IMR-90 (cell line): ENCODE results near the gene MLYCD. TPM values are rescaled to one million over a fixed set of nuclear protein-coding genes. Genes with fewer than 3 reads are reported as not detected.

Source experiments
- ATAC-seq: fragments of 200-7000 bp; cut with Tn5 transposase; 2 replicates; pipeline ENCODE4 v1.9.1; 2020; ENCODE audit warnings: low read depth, mild to moderate bottlenecking, moderate library complexity
- BruUV-seq: library from RNA; stranded (reverse); fragments of 400-500 nt; replicated peaks from 2 replicates; lab custom pipeline; 2021; lab: Mats Ljungman, UMichigan
- CTCF ChIA-PET: fragments of 300-600 bp; formaldehyde crosslinking; extraction: SDS; loops from one replicate; lab custom pipeline; 2021; ENCODE audit warnings: antibody characterized with exemption; lab: Yijun Ruan, JAX
- POLR2A ChIA-PET: fragments of 300-600 bp; sonication (Branson Sonifier 250); formaldehyde crosslinking; loops from one replicate; lab custom pipeline; 2022; ENCODE audit warnings: antibody characterized with exemption; ENCODE audit not compliant: unreplicated experiment; lab: Charles Lee
- DNase-seq: peaks from one replicate; pipeline ENCODE4 v3.0.0; 2013
- H2AFZ ChIP-seq: replicated peaks from 2 replicates; pipeline ENCODE3; 2013; ENCODE audit warnings: low read length, mild to moderate bottlenecking; ENCODE audit not compliant: poor library complexity
- H2AK5ac ChIP-seq: 2 replicates; pipeline ENCODE4 v1.6.1; 2013; ENCODE audit warnings: low read depth, low read length, inconsistent platforms
- H2AK9ac ChIP-seq: replicated peaks from 2 replicates; pipeline ENCODE3; 2013; ENCODE audit warnings: mild to moderate bottlenecking, low read depth, low read length, moderate library complexity; ENCODE audit not compliant: poor library complexity
- H2BK120ac ChIP-seq: 2 replicates; pipeline ENCODE4 v1.6.1; 2013; ENCODE audit warnings: low read depth, low read length, inconsistent platforms
- H2BK15ac ChIP-seq: 3 replicates; pipeline ENCODE4 v1.6.1; 2013; ENCODE audit warnings: low read depth, low read length, inconsistent platforms
- H2BK20ac ChIP-seq: 2 replicates; pipeline ENCODE4 v1.6.1; 2013; ENCODE audit warnings: low read depth, mild to moderate bottlenecking, inconsistent platforms, low read length, moderate library complexity
- H2BK5ac ChIP-seq: 2 replicates; pipeline ENCODE4 v1.6.1; 2013; ENCODE audit warnings: mild to moderate bottlenecking, low read depth, low read length, inconsistent platforms; ENCODE audit not compliant: poor library complexity, severe bottlenecking
- H3K14ac ChIP-seq: replicated peaks from 2 replicates; pipeline ENCODE4 v1.6.1; 2013; ENCODE audit warnings: low read depth, low read length, inconsistent platforms
- H3K18ac ChIP-seq: 2 replicates; pipeline ENCODE4 v1.6.1; 2013; ENCODE audit warnings: low read depth, low read length, control low read depth
- H3K23ac ChIP-seq: 2 replicates; pipeline ENCODE4 v1.6.1; 2013; ENCODE audit warnings: low read depth, low read length, inconsistent platforms
- H3K27ac ChIP-seq: 2 replicates; pipeline ENCODE4 v1.5.1; 2013; ENCODE audit warnings: mild to moderate bottlenecking, control low read depth, low read length; ENCODE audit not compliant: insufficient read depth
- H3K27me3 ChIP-seq: 2 replicates; pipeline ENCODE4 v1.6.1; 2013; ENCODE audit warnings: low read length; ENCODE audit not compliant: control insufficient read depth, insufficient read depth
- H3K36me3 ChIP-seq: 2 replicates; pipeline ENCODE4 v1.6.1; 2013; ENCODE audit warnings: low read length, mixed read lengths; ENCODE audit not compliant: control insufficient read depth, insufficient read depth
- H3K4ac ChIP-seq: 2 replicates; pipeline ENCODE4 v1.6.1; 2013; ENCODE audit warnings: low read depth, low read length, inconsistent platforms
- H3K4me1 ChIP-seq: 2 replicates; pipeline ENCODE4 v1.6.1; 2013; ENCODE audit warnings: low read length, mixed read lengths; ENCODE audit not compliant: control insufficient read depth, insufficient read depth
- H3K4me2 ChIP-seq: 2 replicates; pipeline ENCODE4 v1.6.1; 2013; ENCODE audit warnings: low read depth, mild to moderate bottlenecking, control low read depth, low read length, moderate library complexity
- H3K4me3 ChIP-seq: 2 replicates; pipeline ENCODE4 v1.5.1; 2013; ENCODE audit warnings: low read depth, mild to moderate bottlenecking, control low read depth, low read length, moderate library complexity; ENCODE audit not compliant: insufficient read depth
- H3K56ac ChIP-seq: 2 replicates; pipeline ENCODE4 v1.6.1; 2013; ENCODE audit warnings: low read length, inconsistent platforms; ENCODE audit not compliant: insufficient read depth; ENCODE audit errors: extremely low read depth
- H3K79me1 ChIP-seq, 2 experiments: 2 replicates each; pipeline ENCODE4 v1.6.1; 2013; ENCODE audit warnings: low read length in 2 of 2, inconsistent platforms in 1 of 2, low read depth in 1 of 2
- H3K9ac ChIP-seq: 2 replicates; pipeline ENCODE4 v1.6.1; 2013; ENCODE audit warnings: low read depth, low read length, control low read depth
- H3K9me1 ChIP-seq: 2 replicates; pipeline ENCODE4 v1.6.1; 2013; ENCODE audit warnings: low read length, inconsistent platforms; ENCODE audit not compliant: insufficient read depth
- H3K9me3 ChIP-seq: 2 replicates; pipeline ENCODE4 v1.6.1; 2013; ENCODE audit warnings: low read length; ENCODE audit not compliant: control insufficient read depth, insufficient read depth
- H4K20me1 ChIP-seq: 2 replicates; pipeline ENCODE4 v1.6.1; 2013; ENCODE audit warnings: low read length, inconsistent platforms; ENCODE audit not compliant: insufficient read depth
- H4K5ac ChIP-seq: 2 replicates; pipeline ENCODE4 v1.6.1; 2013; ENCODE audit warnings: mild to moderate bottlenecking, low read depth, low read length, control low read depth
- H4K8ac ChIP-seq, 2 experiments: 2 replicates each; pipeline ENCODE4 v1.6.1; 2013; ENCODE audit warnings: low read depth in 2 of 2, low read length in 2 of 2, control low read depth in 1 of 2, inconsistent platforms in 1 of 2
- H4K91ac ChIP-seq: 2 replicates; pipeline ENCODE4 v1.6.1; 2013; ENCODE audit warnings: low read depth, low read length, inconsistent platforms; ENCODE audit not compliant: insufficient read depth
- CEBPB ChIP-seq: IDR thresholded peaks from 2 replicates; pipeline ENCODE4 v1.6.1; 2012; ENCODE audit warnings: low read depth, low read length, improper control_type of control experiment
- MAZ ChIP-seq: IDR thresholded peaks from 2 replicates; pipeline ENCODE4 v1.6.1; 2012; ENCODE audit warnings: low read depth, mild to moderate bottlenecking, low read length, improper control_type of control experiment, moderate library complexity, borderline replicate concordance
- RAD21 ChIP-seq: IDR thresholded peaks from 2 replicates; pipeline ENCODE4 v1.6.1; 2012; ENCODE audit warnings: low read length, improper control_type of control experiment
- WGBS, 2 experiments: methylation state at CpG; one replicate each; pipeline versions ENCODE4 v1.1.5 to v1.1.7; 2013; ENCODE audit warnings: missing lambda C conversion rate in 2 of 2; ENCODE audit not compliant: insufficient read length in 1 of 2; ENCODE audit errors: extremely low coverage in 2 of 2; 5-methylcytosine and 5-hydroxymethylcytosine counted together
- dilution Hi-C: fragments of 300-500 bp; cut with HindIII; formaldehyde crosslinking; loops from one replicate; pipeline ENCODE4 v1.14.3; 2018; ENCODE audit warnings: low sequenced_read_pairs; ENCODE audit not compliant: unreplicated experiment
- in situ Hi-C: fragments of 300-500 bp; cut with MboI; formaldehyde crosslinking; loops from 3 replicates; pipeline ENCODE4 v1.14.3; 2019; ENCODE audit warnings: low sequenced_read_pairs, inconsistent platforms, mixed read lengths
- intact Hi-C: fragments of 100-400 bp; cut with micrococcal nuclease; formaldehyde crosslinking; loops from 2 replicates; pipeline ENCODE4 v1.10.0; 2022
- polyA plus RNA-seq, 3 experiments: library from polyadenylated mRNA; depleted of rRNA; stranded (reverse); fragments of >200 nt; gene quantifications; 2 replicates each; pipeline ENCODE4 v1.2.3, GENCODE V29; 2012; ENCODE audit warnings: low replicate concordance in 1 of 3
- total RNA-seq: library from RNA; depleted of rRNA; stranded (reverse); fragments of >200 nt; gene quantifications from 2 replicates; pipeline ENCODE4 v1.2.3, GENCODE V29; 2012
- TF ChIP-seq, protein P1 (sequence below): conservative IDR thresholded peaks from 2 replicates; pipeline ENCODE4 v1.5.1; 2012; ENCODE audit warnings: mild to moderate bottlenecking, low read depth, low read length, improper control_type of control experiment

Gene MLYCD
- total and polyA plus RNA-seq, 2 of the 4 experiments (the other 2 are of a cell fraction) = 1.9 to 2.7 TPM

DNA sequence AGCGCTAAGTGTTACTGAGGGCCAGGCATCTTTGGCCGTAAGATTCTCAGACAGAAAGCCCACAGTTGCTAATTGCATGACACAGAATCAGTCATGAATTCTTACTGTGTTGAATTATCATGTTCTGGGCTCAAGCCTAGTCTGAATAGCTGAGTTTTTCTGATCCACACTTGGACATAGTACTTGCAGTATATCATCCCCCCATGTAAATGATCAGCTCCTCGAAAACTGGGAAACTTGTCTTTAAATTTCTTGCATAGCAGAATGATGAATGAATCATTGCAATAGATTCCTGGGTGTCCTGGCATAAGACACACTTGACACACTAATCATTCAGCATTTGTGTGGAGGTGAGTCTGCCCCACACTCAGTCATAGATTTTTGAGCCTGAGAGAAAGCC lies 2.2 kb downstream of the MLYCD start:
- Histone ChIP-seq H3K18ac (no peak overlapping the region), H3K27ac (no peak overlapping the region), H2BK20ac (no peak overlapping the region), H3K14ac (no peak overlapping the region), H3K27me3 (no peaks in the 10 kb centered on the region), H3K9me3 (no peaks in the 10 kb centered on the region), H3K4me2 (no peak overlapping the region), H3K4ac (no peak overlapping the region), H3K56ac (no peak overlapping the region), H2AFZ (no peak overlapping the region), H4K91ac (no peak overlapping the region), H2AK9ac (no peak overlapping the region), H2BK120ac (no peak overlapping the region), H3K9ac (no peak overlapping the region), H2BK5ac (no peak overlapping the region), H3K23ac (no peak overlapping the region), H3K36me3 (no peaks in the 10 kb centered on the region), H3K4me3 (no peak overlapping the region), H2BK15ac (no peak overlapping the region), H3K9me1 (peaks cover 15% of the 10 kb centered on the region), H4K5ac (no peak overlapping the region), H3K79me1 (peaks cover 29 to 36% of the 10 kb centered on the region in 2 experiments), H3K4me1 (peaks cover 5% of the 10 kb centered on the region), H2AK5ac (no peak overlapping the region), H4K20me1 (peaks cover 21% of the 10 kb centered on the region), H4K8ac (no peak overlapping the region)
- in situ Hi-C loops (no loop called here), dilution Hi-C loops (no loop called here), intact Hi-C loops (no loop called here)
- no peak for TF ChIP-seq MAZ
- TF ChIP-seq CEBPB = no peak
- TF ChIP-seq, protein P1, sequence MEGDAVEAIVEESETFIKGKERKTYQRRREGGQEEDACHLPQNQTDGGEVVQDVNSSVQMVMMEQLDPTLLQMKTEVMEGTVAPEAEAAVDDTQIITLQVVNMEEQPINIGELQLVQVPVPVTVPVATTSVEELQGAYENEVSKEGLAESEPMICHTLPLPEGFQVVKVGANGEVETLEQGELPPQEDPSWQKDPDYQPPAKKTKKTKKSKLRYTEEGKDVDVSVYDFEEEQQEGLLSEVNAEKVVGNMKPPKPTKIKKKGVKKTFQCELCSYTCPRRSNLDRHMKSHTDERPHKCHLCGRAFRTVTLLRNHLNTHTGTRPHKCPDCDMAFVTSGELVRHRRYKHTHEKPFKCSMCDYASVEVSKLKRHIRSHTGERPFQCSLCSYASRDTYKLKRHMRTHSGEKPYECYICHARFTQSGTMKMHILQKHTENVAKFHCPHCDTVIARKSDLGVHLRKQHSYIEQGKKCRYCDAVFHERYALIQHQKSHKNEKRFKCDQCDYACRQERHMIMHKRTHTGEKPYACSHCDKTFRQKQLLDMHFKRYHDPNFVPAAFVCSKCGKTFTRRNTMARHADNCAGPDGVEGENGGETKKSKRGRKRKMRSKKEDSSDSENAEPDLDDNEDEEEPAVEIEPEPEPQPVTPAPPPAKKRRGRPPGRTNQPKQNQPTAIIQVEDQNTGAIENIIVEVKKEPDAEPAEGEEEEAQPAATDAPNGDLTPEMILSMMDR = no peak
- no peak for TF ChIP-seq RAD21
- CTCF ChIA-PET = no interaction called here
- ATAC-seq (no peak), DNase-seq (no peak)
- WGBS, 2 experiments = 100% methylated on average over 2 of the region's 3 CpGs; no CpG with 5 or more reads in 1 of the 2 experiments
- no TSS peak for BruUV-seq
- POLR2A ChIA-PET = no interaction called here
